IPS DF 4.7 (cell line): ENCODE results near the gene GRHL3.

Experiments
- DNase-seq: peaks from one replicate; pipeline ENCODE4 v3.0.0-alpha.2; 2013; ENCODE audit warnings: low spot score; ENCODE audit errors: extremely low read depth

GRHL3 gene

DNA sequence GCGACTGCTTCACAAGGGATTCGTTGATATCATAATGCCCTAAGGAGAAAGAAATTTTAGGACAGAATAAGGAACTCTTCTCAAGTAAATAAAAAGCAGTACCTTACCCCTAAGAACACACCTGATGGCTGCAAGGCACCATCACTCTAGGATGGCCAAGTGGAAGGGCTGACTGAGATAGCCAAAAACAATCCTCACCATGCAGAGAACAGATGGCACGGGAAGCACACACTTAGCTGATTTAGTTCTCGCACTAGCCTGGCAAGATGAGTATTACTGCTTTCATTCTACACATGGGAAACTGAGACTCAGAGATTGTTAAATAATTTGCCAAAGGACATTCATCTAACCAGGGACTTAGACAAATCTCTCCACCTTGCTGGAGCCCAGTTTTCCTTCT lies 50.6 kb downstream of the GRHL3 start:
- no peak for DNase-seq

DNA sequence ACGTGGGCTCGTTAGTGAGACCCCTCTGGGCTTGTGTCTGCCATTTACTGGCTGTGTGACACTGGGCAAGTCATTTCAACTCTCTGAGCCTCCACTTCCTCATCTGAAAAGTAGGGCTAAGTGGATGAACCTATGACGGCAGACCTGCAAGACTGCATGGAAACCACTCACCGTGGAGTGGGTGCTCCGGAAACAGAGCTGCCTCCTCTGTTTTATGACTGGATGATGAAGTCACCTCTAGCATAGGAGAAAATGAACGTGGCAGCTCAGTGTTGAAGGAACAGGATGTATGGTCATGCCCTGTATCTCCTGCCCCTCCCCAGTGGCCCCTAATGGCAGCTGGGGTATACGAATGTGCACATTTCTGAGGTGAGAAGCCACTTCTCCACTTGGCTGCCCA lies 53.9 kb downstream of the GRHL3 start:
- DNase-seq = no peak

DNA sequence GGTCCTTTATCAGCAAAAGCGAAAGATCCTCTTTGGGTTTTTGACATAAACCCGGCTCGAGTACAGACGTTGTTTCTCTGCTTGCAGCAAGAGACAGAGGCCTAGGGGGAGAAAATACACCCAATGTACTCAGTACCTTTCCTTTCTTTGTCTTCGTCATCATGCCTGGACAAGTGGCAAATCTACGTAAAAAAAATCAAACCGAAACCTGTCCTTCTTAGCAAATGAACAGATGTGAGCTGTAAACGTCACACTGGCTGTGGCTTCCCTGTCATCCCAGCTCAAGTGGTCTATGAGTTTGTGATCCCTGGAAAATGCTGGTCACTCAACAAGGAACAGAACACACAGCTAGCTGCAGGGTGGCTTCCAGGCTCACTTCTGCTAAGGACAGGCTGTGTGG lies 54.6 kb downstream of the GRHL3 start:
- DNase-seq = no peak

- no peak for DNase-seq
These were observed 56.0 kb downstream of the GRHL3 start for GRCh38 chr1:24374891-24375786.

DNA sequence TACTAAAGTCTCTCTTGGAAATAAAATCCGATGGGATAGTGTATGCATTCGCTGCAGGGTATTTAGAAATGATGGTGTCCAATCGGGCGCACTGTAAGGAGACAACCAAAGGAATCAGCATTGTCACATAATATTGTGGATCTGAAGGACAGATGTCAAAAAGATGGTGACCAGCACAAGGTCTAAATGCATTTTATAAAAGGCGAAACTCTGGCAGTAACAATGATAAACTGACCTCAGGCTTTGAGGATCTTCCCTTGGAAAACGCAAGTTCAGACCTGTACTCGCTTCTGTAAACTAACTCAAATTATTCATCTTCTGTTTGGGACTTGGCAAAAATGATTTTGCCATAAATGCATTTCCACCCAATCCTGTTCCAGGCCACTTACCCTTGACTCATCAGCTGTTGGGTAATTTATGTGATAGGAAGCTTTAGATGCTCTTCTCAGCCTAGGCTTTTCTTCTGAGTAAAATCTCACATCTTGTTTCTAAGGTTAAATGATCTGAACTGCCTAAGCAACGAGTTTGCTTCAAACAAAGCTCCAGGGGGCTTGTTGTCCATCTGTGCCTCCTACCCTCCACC lies 60.7 kb downstream of the GRHL3 start:
- DNase-seq = no peak

DNA sequence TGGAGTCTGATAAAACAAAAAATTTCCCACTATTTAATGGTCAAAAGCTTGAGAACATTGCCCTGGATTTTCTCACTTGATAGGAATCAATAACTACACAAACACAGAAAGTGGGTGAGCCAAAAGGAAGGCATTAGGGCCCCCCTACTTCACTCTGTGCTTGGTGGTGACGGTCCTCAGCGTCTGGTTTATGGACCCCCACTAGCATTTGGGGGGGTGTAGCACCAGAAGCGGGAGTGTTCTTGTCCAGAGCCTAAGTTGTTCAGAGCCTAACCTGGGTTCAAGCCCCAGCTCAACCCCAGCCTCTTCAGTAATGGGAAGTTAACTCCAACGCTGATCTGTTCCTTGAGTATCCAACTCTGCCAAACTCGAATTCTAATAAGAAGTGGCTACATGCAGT lies 61.4 kb downstream of the GRHL3 start:
- DNase-seq = no peak

DNA sequence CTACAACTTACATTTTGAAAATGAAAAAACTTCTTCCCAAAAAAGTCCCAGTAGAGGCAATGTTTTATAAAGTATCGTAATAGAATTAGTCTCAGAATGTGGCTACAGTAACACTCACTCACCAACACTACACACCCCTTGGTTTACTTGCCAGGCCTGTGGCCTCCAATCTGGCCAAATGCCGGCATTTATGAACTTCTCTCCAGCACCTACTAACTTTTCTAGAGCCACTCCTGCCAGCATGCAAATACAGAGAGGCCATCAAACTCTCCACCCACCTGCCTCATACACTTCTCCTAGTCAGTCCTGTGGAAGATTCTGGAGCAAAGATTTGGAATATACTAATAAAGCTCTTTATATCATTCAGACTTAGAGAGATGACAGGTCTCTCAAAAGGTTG lies 62.1 kb downstream of the GRHL3 start:
- DNase-seq = no peak

DNA sequence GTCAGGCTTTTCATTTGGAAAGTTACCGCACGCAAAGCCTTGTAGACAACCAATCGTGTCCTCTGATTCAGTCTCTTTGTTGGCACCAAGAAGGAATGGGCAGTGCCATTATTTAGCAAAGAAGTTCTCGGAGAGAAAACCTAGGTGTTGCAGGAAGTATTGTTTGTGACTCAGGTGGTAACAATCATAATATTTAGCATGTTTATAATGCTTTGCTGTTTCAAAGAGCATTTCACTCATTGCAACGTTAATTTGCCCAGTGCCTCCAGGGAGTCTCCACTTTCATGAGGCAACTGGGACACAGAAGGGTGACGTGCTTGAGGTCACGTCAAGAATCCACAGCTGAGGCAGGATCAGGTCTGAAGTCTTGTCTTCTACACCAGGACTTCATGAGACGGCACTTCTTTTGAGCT lies 63.0 kb downstream of the GRHL3 start:
- DNase-seq = no peak

DNA sequence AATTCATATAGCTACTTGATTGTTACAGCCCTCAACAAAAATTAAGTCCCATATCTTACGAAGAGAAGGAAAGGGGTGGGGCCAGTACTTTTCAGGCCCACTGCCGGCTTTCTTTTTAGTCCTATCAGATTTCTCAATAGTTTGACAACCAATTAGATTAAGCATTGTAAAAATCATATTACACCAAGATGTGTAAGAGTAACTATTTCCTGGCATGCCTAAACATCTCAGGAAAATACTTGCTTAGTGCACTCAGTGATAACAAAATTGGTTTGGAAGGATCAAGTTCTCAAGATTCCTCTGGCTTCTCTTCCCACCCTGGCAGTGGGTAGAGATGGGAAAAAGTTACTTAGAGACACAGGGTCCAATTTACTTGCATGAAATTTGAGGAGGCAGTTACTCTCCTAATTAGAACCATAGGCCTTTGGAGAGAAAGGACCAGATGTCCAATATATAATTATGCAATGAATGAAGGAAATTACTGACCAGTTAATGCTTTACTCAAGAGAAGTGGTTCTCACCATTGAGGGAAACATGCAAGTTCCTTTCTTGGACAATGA lies 64.3 kb downstream of the GRHL3 start:
- DNase-seq = no peak

- no peak for DNase-seq
These were observed 65.3 kb downstream of the GRHL3 start for GRCh38 chr1:24384251-24385090.

GRCh38 chr1:24385160-24385940 lies 66.2 kb downstream of the GRHL3 start:
- no peak for DNase-seq

GRCh38 chr1:24386241-24386640 lies 67.1 kb downstream of the GRHL3 start:
- no peak for DNase-seq

GRCh38 chr1:24386931-24387330 lies 67.8 kb downstream of the GRHL3 start:
- no peak for DNase-seq

DNA sequence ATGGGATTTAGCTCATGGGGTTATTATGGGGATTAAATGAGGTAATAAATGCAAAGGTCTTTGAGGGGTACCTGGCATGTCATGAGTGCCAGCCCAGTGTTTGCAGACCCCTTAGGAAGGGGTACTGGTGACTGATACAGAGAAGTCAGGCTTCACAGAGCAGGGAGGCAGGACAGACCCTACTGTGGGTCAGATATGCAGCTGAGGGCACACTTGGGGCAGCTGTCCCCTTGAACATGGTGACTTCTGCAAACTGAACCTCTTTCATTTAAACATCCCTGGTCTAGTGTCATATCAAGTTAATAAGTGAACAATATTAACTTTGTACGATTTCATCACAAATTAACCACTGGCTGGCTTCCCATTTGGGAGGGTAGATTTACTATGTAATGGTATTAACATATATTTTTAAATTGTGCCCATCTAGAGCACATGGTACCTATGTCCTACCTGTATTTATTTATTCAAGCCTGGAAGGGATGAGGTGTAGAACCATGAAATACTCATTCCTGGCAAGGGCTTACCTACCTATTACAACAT lies 68.5 kb downstream of the GRHL3 start:
- DNase-seq = no peak

DNA sequence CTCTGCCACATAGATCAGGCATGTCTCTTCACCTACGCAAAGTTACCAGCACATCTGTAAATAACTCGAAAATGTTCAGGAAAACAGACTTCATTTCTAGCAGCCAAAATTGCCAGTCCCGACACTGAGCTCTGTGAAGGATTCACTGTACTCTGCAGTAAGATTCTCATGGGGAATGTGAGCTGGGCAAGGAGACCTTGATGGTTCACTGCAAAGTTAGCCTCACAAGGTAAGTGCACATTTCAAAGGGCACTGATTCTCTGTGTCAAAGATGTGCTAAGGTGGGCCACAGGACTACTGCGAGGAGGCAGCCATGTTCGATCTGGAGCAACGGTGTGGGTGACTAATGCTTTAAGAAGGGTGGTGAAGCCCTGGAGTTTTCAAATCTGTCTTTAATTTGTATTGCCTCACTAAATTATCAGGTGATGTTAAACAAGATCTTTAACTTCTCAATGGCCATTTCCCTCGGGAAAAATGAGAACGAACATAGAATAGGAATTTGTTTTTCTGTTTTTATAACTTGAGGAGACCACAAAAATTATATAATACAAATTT lies 69.3 kb downstream of the GRHL3 start:
- DNase-seq = no peak

DNA sequence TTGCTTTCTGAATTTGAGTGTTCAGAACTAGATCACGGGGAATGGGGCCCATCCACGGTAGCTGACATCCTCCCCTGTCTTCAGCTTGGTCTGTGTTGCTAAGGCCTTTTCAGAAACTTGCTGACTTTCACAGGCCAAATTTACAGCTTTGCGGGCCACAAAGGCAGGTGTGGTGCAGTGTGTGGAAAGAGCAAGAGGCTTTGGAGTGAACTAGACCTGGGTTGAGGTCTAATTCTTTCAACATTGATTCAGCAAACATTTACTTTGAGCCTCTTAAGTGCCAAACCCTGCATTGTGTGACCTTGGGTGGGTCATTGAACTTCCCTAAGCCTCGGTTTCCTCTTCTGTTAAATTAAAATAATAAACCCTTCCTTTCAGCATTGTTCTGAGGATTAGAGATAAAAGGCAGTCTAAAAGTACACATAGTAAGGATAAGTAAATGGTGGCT lies 70.1 kb downstream of the GRHL3 start:
- DNase-seq = no peak

- no peak for DNase-seq
These were observed 72.0 kb downstream of the GRHL3 start for GRCh38 chr1:24390924-24391782.

DNA sequence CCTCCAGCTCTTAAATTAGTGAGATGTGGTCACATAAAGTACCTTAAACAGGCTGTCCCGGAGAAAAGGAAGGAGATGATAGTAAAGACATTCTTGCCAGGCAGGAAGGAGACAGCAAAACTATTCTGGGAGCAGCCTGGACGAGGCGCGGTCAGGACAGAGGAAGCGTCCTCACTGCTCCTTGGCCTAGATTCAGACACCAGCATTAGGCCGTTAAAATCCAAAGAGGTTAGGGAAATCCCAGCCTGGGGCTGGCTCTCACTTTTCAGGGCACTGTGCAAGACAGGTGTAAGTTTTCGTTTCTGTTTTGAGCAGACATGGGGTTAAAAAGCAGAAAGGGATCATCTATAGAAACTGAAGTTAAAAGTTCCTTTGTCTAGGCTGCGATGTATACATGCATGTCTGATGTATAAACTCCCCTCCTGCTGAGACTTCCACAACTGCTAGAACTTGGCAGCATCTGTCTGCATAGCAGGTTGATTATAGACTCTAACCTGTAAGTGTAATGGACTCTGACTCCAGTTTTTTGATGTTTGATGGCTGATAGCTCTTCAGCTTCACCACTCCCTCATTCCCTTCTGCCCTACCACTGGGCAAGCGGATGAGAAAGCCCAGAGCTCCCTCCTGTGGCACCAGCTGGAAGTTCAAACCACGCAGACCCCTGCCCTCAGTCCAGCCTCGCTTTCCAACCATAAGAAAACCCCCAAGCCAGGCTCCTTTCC lies 72.9 kb downstream of the GRHL3 start:
- DNase-seq = no peak

DNA sequence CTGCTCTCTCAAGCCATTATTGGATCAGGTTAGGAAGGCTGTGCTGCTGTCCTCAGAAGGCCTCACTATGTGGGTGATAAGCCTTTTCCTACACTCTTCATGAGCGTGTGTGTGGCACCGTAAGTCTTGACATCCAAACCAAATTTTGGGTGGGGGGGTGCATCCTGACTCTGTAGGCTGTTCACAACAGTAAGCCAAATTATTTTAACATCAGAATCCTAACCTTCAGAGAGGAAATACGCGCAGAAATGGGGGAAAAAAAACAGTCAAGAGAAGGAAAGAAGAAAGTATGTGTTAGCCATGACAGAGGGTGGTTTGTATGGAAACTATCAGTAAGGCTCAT lies 73.4 kb downstream of the GRHL3 start:
- no peak for DNase-seq
